K562 (cell line): ENCODE measurements around the gene FBXW8. TPM values are rescaled to one million over a fixed set of nuclear protein-coding genes. Genes with fewer than 3 reads are reported as not detected.

Experiments used
- ATAC-seq: fragments of 200-7000 bp; cut with Tn5 transposase; 3 replicates; pipeline ENCODE4 v1.9.1; 2020; ENCODE audit warnings: moderate library complexity
- BruUV-seq: library from RNA; stranded (reverse); fragments of 400-500 nt; replicated peaks from 2 replicates; lab custom pipeline; 2021; lab: Mats Ljungman, UMichigan
- CTCF ChIA-PET: fragments of 300-600 bp; formaldehyde crosslinking; extraction: SDS; loops from one replicate; lab custom pipeline; 2021; ENCODE audit warnings: low intra/inter-chr PET ratio; lab: Yijun Ruan, JAX
- POLR2A ChIA-PET: fragments of 300-600, 350-650 bp; sonication (Branson Sonifier 250); formaldehyde crosslinking; extraction: SDS; loops from one replicate; lab custom pipeline; 2021; ENCODE audit warnings: antibody characterized with exemption, inconsistent platforms; lab: Yijun Ruan, JAX
- DNase-seq, 4 experiments: peaks; one replicate each; pipeline versions ENCODE4 v3.0.0 to v3.0.0-alpha.2; 2011 to 2018; ENCODE audit warnings: low spot score in 3 of 4, mixed read lengths in 3 of 4; ENCODE audit errors: extremely low read depth in 1 of 4
- FAIRE-seq: peaks from 2 replicates; lab custom pipeline; 2011; peaks lifted over from hg19 to GRCh38; lab: Jason Lieb, UNC
- H2AFZ ChIP-seq: 2 replicates; pipeline ENCODE4 v1.6.0; 2011; ENCODE audit warnings: low read depth, low read length, control low read depth, inconsistent platforms
- H3K27ac ChIP-seq: fragments of 200-600 bp; 3 replicates; pipeline ENCODE4 v1.8.0; 2011; ENCODE audit warnings: low read depth, mild to moderate bottlenecking, control low read depth, inconsistent platforms, low read length, moderate library complexity, mixed read lengths; ENCODE audit errors: extremely low read depth
- H3K27me3 ChIP-seq, 2 experiments: fragments of 300-600 bp in 1 of 2; 2 replicates in 1 of 2; 3 replicates in 1 of 2; pipeline versions ENCODE4 v1.6.0 to v1.8.0; 2011; ENCODE audit warnings: inconsistent platforms in 2 of 2, low read length in 2 of 2, mild to moderate bottlenecking in 1 of 2, mixed read lengths in 1 of 2, moderate library complexity in 1 of 2; ENCODE audit not compliant: control insufficient read depth in 2 of 2, insufficient read depth in 2 of 2
- H3K36me3 ChIP-seq: fragments of 300-600 bp; 3 replicates; pipeline ENCODE4 v1.8.0; 2011; ENCODE audit warnings: mild to moderate bottlenecking, low read length, inconsistent platforms; ENCODE audit not compliant: control insufficient read depth, insufficient read depth
- H3K4me1 ChIP-seq, 2 experiments: fragments of 200-600 bp in 1 of 2; replicated peaks in 1 of 2; 2 replicates in 1 of 2; 3 replicates in 1 of 2; pipeline versions ENCODE4 v1.5.1 to v1.8.0; 2011; ENCODE audit warnings: inconsistent platforms in 2 of 2, low read length in 2 of 2, mild to moderate bottlenecking in 1 of 2, mixed read lengths in 1 of 2, moderate library complexity in 1 of 2; ENCODE audit not compliant: control insufficient read depth in 2 of 2, insufficient read depth in 2 of 2
- H3K4me2 ChIP-seq: 2 replicates; pipeline ENCODE4 v1.6.1; 2011; ENCODE audit warnings: low read length, control low read depth, inconsistent platforms, mixed read lengths; ENCODE audit not compliant: insufficient read depth
- H3K4me3 ChIP-seq: fragments of 200-600 bp; sonication (generic), shearing (Covaris generic); 2 replicates; pipeline ENCODE4 v1.5.1; 2016; ENCODE audit warnings: control low read depth, inconsistent platforms
- H3K79me2 ChIP-seq: fragments of 200-600 bp; 3 replicates; pipeline ENCODE4 v1.8.0; 2011; ENCODE audit warnings: low read length, inconsistent platforms; ENCODE audit not compliant: control insufficient read depth, insufficient read depth
- H3K9ac ChIP-seq, 2 experiments: 2 replicates each; pipeline versions ENCODE4 v1.6.0 to v1.6.1; 2011; ENCODE audit warnings: low read depth in 2 of 2, low read length in 2 of 2, control low read depth in 1 of 2, inconsistent platforms in 1 of 2, mild to moderate bottlenecking in 1 of 2, mixed read lengths in 1 of 2; ENCODE audit not compliant: insufficient read depth in 1 of 2
- H3K9me1 ChIP-seq: one replicate; pipeline ENCODE4 v1.6.0; 2011; ENCODE audit warnings: inconsistent platforms, mild to moderate bottlenecking, low read length, moderate library complexity; ENCODE audit not compliant: control insufficient read depth, insufficient read depth
- H3K9me3 ChIP-seq: replicated peaks from 2 replicates; pipeline ENCODE4 v1.5.1; 2011; ENCODE audit warnings: low read depth, low read length, inconsistent platforms; ENCODE audit not compliant: control insufficient read depth, insufficient read depth
- H4K20me1 ChIP-seq: replicated peaks from 2 replicates; pipeline ENCODE4 v1.6.1; 2011; ENCODE audit warnings: low read length, inconsistent platforms, mixed read lengths; ENCODE audit not compliant: control insufficient read depth, insufficient read depth
- ATF3 ChIP-seq, 2 experiments: fragments of 450-650 bp in 1 of 2; sonication (generic) in 1 of 2; formaldehyde crosslinking in 1 of 2; IDR thresholded peaks in 1 of 2; conservative IDR thresholded peaks in 1 of 2; 2 replicates each; pipeline versions ENCODE4 v1.6.1 to v1.8.1; 2016 to 2023; ENCODE audit warnings: mild to moderate bottlenecking in 2 of 2, moderate library complexity in 2 of 2, inconsistent platforms in 1 of 2, missing genetic modification reagents in 1 of 2
- JUND ChIP-seq, 2 experiments: IDR thresholded peaks; 2 replicates in 1 of 2; 3 replicates in 1 of 2; pipeline ENCODE4 v1.6.1; 2011; ENCODE audit warnings: borderline replicate concordance in 2 of 2, low read depth in 2 of 2, low read length in 2 of 2, improper control_type of control experiment in 1 of 2, missing biosample characterization in 1 of 2, missing genetic modification characterization in 1 of 2, missing genetic modification reagents in 1 of 2
- L3MBTL2 ChIP-seq: fragments of 450-650 bp; IDR thresholded peaks from 2 replicates; pipeline ENCODE4 v1.6.1; 2016; ENCODE audit warnings: mild to moderate bottlenecking, moderate library complexity
- MNT ChIP-seq, 2 experiments: fragments of 450-650 bp; conservative IDR thresholded peaks; 2 replicates each; pipeline ENCODE4 v1.6.1; 2017; ENCODE audit warnings: mild to moderate bottlenecking in 2 of 2, moderate library complexity in 2 of 2
- RFX1 ChIP-seq: fragments of 450-650 bp; IDR thresholded peaks from 2 replicates; pipeline ENCODE4 v1.6.1; 2016; ENCODE audit warnings: mild to moderate bottlenecking, moderate library complexity
- SMARCA5 ChIP-seq: fragments of 450-650 bp; IDR thresholded peaks from 2 replicates; pipeline ENCODE4 v1.6.1; 2016
- ZNF668 ChIP-seq: fragments of 250-450 bp; sonication (Bioruptor Pico); IDR thresholded peaks from 2 replicates; pipeline ENCODE4 v1.8.0; 2022; ENCODE audit warnings: mild to moderate bottlenecking, inconsistent platforms
- WGBS: fragments of 100-300 bp; shearing (Covaris generic); methylation state at CpG from one replicate; pipeline ENCODE4 v1.1.6; 2016; ENCODE audit warnings: low coverage, mixed read lengths; ENCODE audit not compliant: insufficient coverage; ENCODE audit errors: missing lambda C conversion rate; 5-methylcytosine and 5-hydroxymethylcytosine counted together
- in situ Hi-C: fragments of 300-500 bp; cut with MboI; formaldehyde crosslinking; loops from 4 replicates; pipeline ENCODE4 v1.15.0; 2018; ENCODE audit warnings: inconsistent platforms, mixed read lengths
- intact Hi-C: fragments of 100-400 bp; cut with micrococcal nuclease; formaldehyde crosslinking; loops from 2 replicates; pipeline ENCODE4 v1.14.2; 2022
- polyA plus RNA-seq, 8 experiments: library from polyadenylated mRNA; depleted of rRNA in 4 of 8; stranded (reverse) in 5 of 8; unstranded in 3 of 8; fragments of >200 nt; fragmentation: Nextera tagmentation in 2 of 8; fragmentation: Illumina TruSeq in 1 of 8; extraction: Ambion mirVana in 2 of 8; extraction: Trizol in 1 of 8; gene quantifications; 2 replicates each; pipeline versions ENCODE4 v1.2.1 to v1.2.3, GENCODE V29; 2011 to 2014; ENCODE audit warnings: inconsistent platforms in 1 of 8, missing spikeins in 1 of 8
- total RNA-seq, 7 experiments: library from RNA; depleted of rRNA in 6 of 7; stranded (reverse); fragments of >200 nt in 6 of 7; fragmentation: Illumina TruSeq in 2 of 7; extraction: Trizol in 2 of 7; gene quantifications; 2 replicates each; pipeline versions ENCODE4 v1.2.1 to v1.2.3, GENCODE V29; 2011 to 2021; ENCODE audit warnings: low replicate concordance in 1 of 7

The FBXW8 gene
- total and polyA plus RNA-seq, 9 of the 15 experiments (the other 6 are each of a cell fraction or from before 2014, with no cell fraction given) = 0.58 to 8.3 (median 4.4) TPM

- FAIRE-seq (peak; percentile 79), DNase-seq (peak; percentile 42 to 49 (median 45)), ATAC-seq (peak; percentile 80)
- peak overlapping the region; percentile 10 for H3K4me2 ChIP-seq
- no peaks in the 10 kb centered on the region for H3K27me3 ChIP-seq
- peaks cover 3% of the 10 kb centered on the region for H3K9me1 ChIP-seq
- WGBS = 36% methylated on average over 21 of the region's 21 CpGs
- TF ChIP-seq RFX1 (peak; percentile 66), ZNF668 (CRISPR knock-in tag) (no peak), JUND (IDR thresholded peaks at IDR 0.05; ENCODE audit: borderline replicate concordance, low read depth, low read length) (peak; percentile 38; the same call in 1 of the 2 replicates), JUND (tag; IDR thresholded peaks at IDR 0.05; ENCODE audit: borderline replicate concordance, low read depth, low read length) (no peak; the same call in 2 of the 3 replicates), MNT (conservative IDR thresholded peaks at IDR 0.05) (0 out of 4 replicates have a peak, but pooled peaks of 1 of the 2 experiments have one; percentile 32), L3MBTL2 (peak; percentile 58; the same call in 1 of the 2 replicates), SMARCA5 (no peak), ATF3 (IDR thresholded peaks at IDR 0.05) (peak; percentile 23; the same call in 1 of the 2 replicates), ATF3 (CRISPR knock-in tag; conservative IDR thresholded peaks at IDR 0.05) (no peak)
- no peak overlapping the region for H2AFZ ChIP-seq
- H3K9ac ChIP-seq = peak overlapping the region in 1 of 2 experiments; percentile 63; a peak in 2 of 4 replicates
- ChIA-PET CTCF (no interaction called here), POLR2A (interaction anchor here (0.6 to 1.7 kb wide), 4 partner anchors 10 to 145 kb away, joined by 3 to 4 read pairs (median 4); no protein-coding TSS in a partner anchor)
- no peaks in the 10 kb centered on the region; the same call in 2 of the 3 replicates for H3K79me2 ChIP-seq
- intact Hi-C loops (no loop called here), in situ Hi-C loops (no loop called here)
- no peaks in the 10 kb centered on the region; the same call in 1 of the 2 replicates for H4K20me1 ChIP-seq
- peaks cover 12 to 31% of the 10 kb centered on the region in 2 experiments; a peak in 4 of 5 replicates for H3K4me1 ChIP-seq
- no peak overlapping the region for H3K4me3 ChIP-seq
- no peaks in the 10 kb centered on the region for H3K9me3 ChIP-seq
- BruUV-seq = no TSS peak
- H3K36me3 ChIP-seq = no peaks in the 10 kb centered on the region
- H3K27ac ChIP-seq = no peak overlapping the region
These were observed 149.6 kb downstream of the FBXW8 start for GRCh38 chr12:117060246-117060928.
